Measurements from ENCODE around the gene ZFR2.

DNA sequence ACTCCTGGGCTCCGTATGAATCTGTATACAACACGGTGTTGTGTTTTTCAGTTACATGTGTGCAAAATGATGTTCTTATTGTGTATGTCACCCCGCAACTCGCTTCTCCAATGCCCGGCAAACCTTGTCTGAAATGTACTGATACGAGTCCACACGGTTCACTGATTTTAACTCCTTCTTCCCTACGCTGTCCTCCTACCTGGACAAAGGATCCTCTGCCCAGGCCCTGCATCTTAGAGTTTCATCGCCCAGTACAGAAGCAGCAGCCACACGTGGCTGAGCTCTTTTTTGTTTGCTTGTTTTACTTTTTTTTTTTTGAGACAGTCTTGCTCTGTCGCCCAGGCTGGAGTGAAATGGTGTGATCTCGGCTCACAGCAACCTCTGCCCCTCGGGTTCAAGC lies 28.9 kb downstream of the ZFR2 start:
- TF ChIP-seq, protein P1, sequence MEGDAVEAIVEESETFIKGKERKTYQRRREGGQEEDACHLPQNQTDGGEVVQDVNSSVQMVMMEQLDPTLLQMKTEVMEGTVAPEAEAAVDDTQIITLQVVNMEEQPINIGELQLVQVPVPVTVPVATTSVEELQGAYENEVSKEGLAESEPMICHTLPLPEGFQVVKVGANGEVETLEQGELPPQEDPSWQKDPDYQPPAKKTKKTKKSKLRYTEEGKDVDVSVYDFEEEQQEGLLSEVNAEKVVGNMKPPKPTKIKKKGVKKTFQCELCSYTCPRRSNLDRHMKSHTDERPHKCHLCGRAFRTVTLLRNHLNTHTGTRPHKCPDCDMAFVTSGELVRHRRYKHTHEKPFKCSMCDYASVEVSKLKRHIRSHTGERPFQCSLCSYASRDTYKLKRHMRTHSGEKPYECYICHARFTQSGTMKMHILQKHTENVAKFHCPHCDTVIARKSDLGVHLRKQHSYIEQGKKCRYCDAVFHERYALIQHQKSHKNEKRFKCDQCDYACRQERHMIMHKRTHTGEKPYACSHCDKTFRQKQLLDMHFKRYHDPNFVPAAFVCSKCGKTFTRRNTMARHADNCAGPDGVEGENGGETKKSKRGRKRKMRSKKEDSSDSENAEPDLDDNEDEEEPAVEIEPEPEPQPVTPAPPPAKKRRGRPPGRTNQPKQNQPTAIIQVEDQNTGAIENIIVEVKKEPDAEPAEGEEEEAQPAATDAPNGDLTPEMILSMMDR (IDR thresholded peaks at IDR 0.05; ENCODE audit: low read length): no peak
- no peak for TF ChIP-seq EZH2 (IDR thresholded peaks at IDR 0.05; ENCODE audit: borderline replicate concordance, low read length)

All from OCI-LY1 (cell line).